IMR-90 (cell line): ENCODE data around the gene KLHL36. TPM values are rescaled to one million over a fixed set of nuclear protein-coding genes. Genes with fewer than 3 reads are reported as not detected.

ENCODE experiments used
- ATAC-seq: fragments of 200-7000 bp; cut with Tn5 transposase; 2 replicates; pipeline ENCODE4 v1.9.1; 2020; ENCODE audit warnings: low read depth, mild to moderate bottlenecking, moderate library complexity
- BruUV-seq: library from RNA; stranded (reverse); fragments of 400-500 nt; replicated peaks from 2 replicates; lab custom pipeline; 2021; lab: Mats Ljungman, UMichigan
- CTCF ChIA-PET: fragments of 300-600 bp; formaldehyde crosslinking; extraction: SDS; loops from one replicate; lab custom pipeline; 2021; ENCODE audit warnings: antibody characterized with exemption; lab: Yijun Ruan, JAX
- POLR2A ChIA-PET: fragments of 300-600 bp; sonication (Branson Sonifier 250); formaldehyde crosslinking; loops from one replicate; lab custom pipeline; 2022; ENCODE audit warnings: antibody characterized with exemption; ENCODE audit not compliant: unreplicated experiment; lab: Charles Lee
- DNase-seq: peaks from one replicate; pipeline ENCODE4 v3.0.0; 2013
- H2AFZ ChIP-seq: replicated peaks from 2 replicates; pipeline ENCODE3; 2013; ENCODE audit warnings: low read length, mild to moderate bottlenecking; ENCODE audit not compliant: poor library complexity
- H2AK5ac ChIP-seq: 2 replicates; pipeline ENCODE4 v1.6.1; 2013; ENCODE audit warnings: low read depth, low read length, inconsistent platforms
- H2AK9ac ChIP-seq: replicated peaks from 2 replicates; pipeline ENCODE3; 2013; ENCODE audit warnings: mild to moderate bottlenecking, low read depth, low read length, moderate library complexity; ENCODE audit not compliant: poor library complexity
- H2BK120ac ChIP-seq: 2 replicates; pipeline ENCODE4 v1.6.1; 2013; ENCODE audit warnings: low read depth, low read length, inconsistent platforms
- H2BK15ac ChIP-seq: 3 replicates; pipeline ENCODE4 v1.6.1; 2013; ENCODE audit warnings: low read depth, low read length, inconsistent platforms
- H2BK20ac ChIP-seq: 2 replicates; pipeline ENCODE4 v1.6.1; 2013; ENCODE audit warnings: low read depth, mild to moderate bottlenecking, inconsistent platforms, low read length, moderate library complexity
- H2BK5ac ChIP-seq: 2 replicates; pipeline ENCODE4 v1.6.1; 2013; ENCODE audit warnings: mild to moderate bottlenecking, low read depth, low read length, inconsistent platforms; ENCODE audit not compliant: poor library complexity, severe bottlenecking
- H3K14ac ChIP-seq: replicated peaks from 2 replicates; pipeline ENCODE4 v1.6.1; 2013; ENCODE audit warnings: low read depth, low read length, inconsistent platforms
- H3K18ac ChIP-seq: 2 replicates; pipeline ENCODE4 v1.6.1; 2013; ENCODE audit warnings: low read depth, low read length, control low read depth
- H3K23ac ChIP-seq: 2 replicates; pipeline ENCODE4 v1.6.1; 2013; ENCODE audit warnings: low read depth, low read length, inconsistent platforms
- H3K27ac ChIP-seq: 2 replicates; pipeline ENCODE4 v1.5.1; 2013; ENCODE audit warnings: mild to moderate bottlenecking, control low read depth, low read length; ENCODE audit not compliant: insufficient read depth
- H3K27me3 ChIP-seq: 2 replicates; pipeline ENCODE4 v1.6.1; 2013; ENCODE audit warnings: low read length; ENCODE audit not compliant: control insufficient read depth, insufficient read depth
- H3K36me3 ChIP-seq: 2 replicates; pipeline ENCODE4 v1.6.1; 2013; ENCODE audit warnings: low read length, mixed read lengths; ENCODE audit not compliant: control insufficient read depth, insufficient read depth
- H3K4ac ChIP-seq: 2 replicates; pipeline ENCODE4 v1.6.1; 2013; ENCODE audit warnings: low read depth, low read length, inconsistent platforms
- H3K4me1 ChIP-seq: 2 replicates; pipeline ENCODE4 v1.6.1; 2013; ENCODE audit warnings: low read length, mixed read lengths; ENCODE audit not compliant: control insufficient read depth, insufficient read depth
- H3K4me2 ChIP-seq: 2 replicates; pipeline ENCODE4 v1.6.1; 2013; ENCODE audit warnings: low read depth, mild to moderate bottlenecking, control low read depth, low read length, moderate library complexity
- H3K4me3 ChIP-seq: 2 replicates; pipeline ENCODE4 v1.5.1; 2013; ENCODE audit warnings: low read depth, mild to moderate bottlenecking, control low read depth, low read length, moderate library complexity; ENCODE audit not compliant: insufficient read depth
- H3K56ac ChIP-seq: 2 replicates; pipeline ENCODE4 v1.6.1; 2013; ENCODE audit warnings: low read length, inconsistent platforms; ENCODE audit not compliant: insufficient read depth; ENCODE audit errors: extremely low read depth
- H3K79me1 ChIP-seq, 2 experiments: 2 replicates each; pipeline ENCODE4 v1.6.1; 2013; ENCODE audit warnings: low read length in 2 of 2, inconsistent platforms in 1 of 2, low read depth in 1 of 2
- H3K9ac ChIP-seq: 2 replicates; pipeline ENCODE4 v1.6.1; 2013; ENCODE audit warnings: low read depth, low read length, control low read depth
- H3K9me1 ChIP-seq: 2 replicates; pipeline ENCODE4 v1.6.1; 2013; ENCODE audit warnings: low read length, inconsistent platforms; ENCODE audit not compliant: insufficient read depth
- H3K9me3 ChIP-seq: 2 replicates; pipeline ENCODE4 v1.6.1; 2013; ENCODE audit warnings: low read length; ENCODE audit not compliant: control insufficient read depth, insufficient read depth
- H4K20me1 ChIP-seq: 2 replicates; pipeline ENCODE4 v1.6.1; 2013; ENCODE audit warnings: low read length, inconsistent platforms; ENCODE audit not compliant: insufficient read depth
- H4K5ac ChIP-seq: 2 replicates; pipeline ENCODE4 v1.6.1; 2013; ENCODE audit warnings: mild to moderate bottlenecking, low read depth, low read length, control low read depth
- H4K8ac ChIP-seq, 2 experiments: 2 replicates each; pipeline ENCODE4 v1.6.1; 2013; ENCODE audit warnings: low read depth in 2 of 2, low read length in 2 of 2, control low read depth in 1 of 2, inconsistent platforms in 1 of 2
- H4K91ac ChIP-seq: 2 replicates; pipeline ENCODE4 v1.6.1; 2013; ENCODE audit warnings: low read depth, low read length, inconsistent platforms; ENCODE audit not compliant: insufficient read depth
- CEBPB ChIP-seq: IDR thresholded peaks from 2 replicates; pipeline ENCODE4 v1.6.1; 2012; ENCODE audit warnings: low read depth, low read length, improper control_type of control experiment
- CHD1 ChIP-seq: IDR thresholded peaks from 2 replicates; pipeline ENCODE4 v1.6.1; 2012; ENCODE audit warnings: low read depth, low read length, improper control_type of control experiment
- POLR2A ChIP-seq: IDR thresholded peaks from 2 replicates; pipeline ENCODE4 v1.6.1; 2012; ENCODE audit warnings: mild to moderate bottlenecking, low read depth, low read length
- RCOR1 ChIP-seq: IDR thresholded peaks from 2 replicates; pipeline ENCODE4 v1.6.1; 2012; ENCODE audit warnings: mild to moderate bottlenecking, low read length, improper control_type of control experiment; ENCODE audit not compliant: insufficient replicate concordance
- WGBS, 2 experiments: methylation state at CpG; one replicate each; pipeline versions ENCODE4 v1.1.5 to v1.1.7; 2013; ENCODE audit warnings: missing lambda C conversion rate in 2 of 2; ENCODE audit not compliant: insufficient read length in 1 of 2; ENCODE audit errors: extremely low coverage in 2 of 2; 5-methylcytosine and 5-hydroxymethylcytosine counted together
- dilution Hi-C: fragments of 300-500 bp; cut with HindIII; formaldehyde crosslinking; loops from one replicate; pipeline ENCODE4 v1.14.3; 2018; ENCODE audit warnings: low sequenced_read_pairs; ENCODE audit not compliant: unreplicated experiment
- in situ Hi-C: fragments of 300-500 bp; cut with MboI; formaldehyde crosslinking; loops from 3 replicates; pipeline ENCODE4 v1.14.3; 2019; ENCODE audit warnings: low sequenced_read_pairs, inconsistent platforms, mixed read lengths
- intact Hi-C: fragments of 100-400 bp; cut with micrococcal nuclease; formaldehyde crosslinking; loops from 2 replicates; pipeline ENCODE4 v1.10.0; 2022
- polyA plus RNA-seq, 3 experiments: library from polyadenylated mRNA; depleted of rRNA; stranded (reverse); fragments of >200 nt; gene quantifications; 2 replicates each; pipeline ENCODE4 v1.2.3, GENCODE V29; 2012; ENCODE audit warnings: low replicate concordance in 1 of 3
- total RNA-seq: library from RNA; depleted of rRNA; stranded (reverse); fragments of >200 nt; gene quantifications from 2 replicates; pipeline ENCODE4 v1.2.3, GENCODE V29; 2012
- TF ChIP-seq, protein P1 (sequence below): fragments of 150-350 bp; IDR thresholded peaks from 2 replicates; pipeline ENCODE4 v1.6.1; 2017; ENCODE audit warnings: mild to moderate bottlenecking, antibody characterized with exemption, low read length, low read depth

The KLHL36 gene
- total and polyA plus RNA-seq, 2 of the 4 experiments (the other 2 are of a cell fraction): 45.9 to 46.3 TPM

DNA sequence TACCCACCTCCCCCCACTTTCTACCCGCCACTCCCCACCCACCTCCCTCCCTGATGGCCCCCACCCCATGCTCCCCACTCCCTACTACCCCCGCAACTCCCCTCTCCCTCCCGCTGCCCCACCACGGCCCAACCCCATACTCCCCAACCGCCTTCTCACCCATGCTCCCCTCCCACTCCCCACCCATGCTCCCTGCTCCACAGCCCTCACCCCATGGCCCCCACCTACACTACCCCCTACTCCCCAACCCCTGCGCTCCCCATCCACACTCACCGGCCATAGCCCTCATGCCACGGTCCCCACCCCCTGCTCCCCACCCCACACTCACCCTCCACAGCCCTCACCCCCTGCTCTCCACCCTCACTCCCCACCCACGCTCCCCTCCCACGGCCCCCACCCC, 44.4 kb upstream of the KLHL36 start (continued):
- TF ChIP-seq, protein P1, sequence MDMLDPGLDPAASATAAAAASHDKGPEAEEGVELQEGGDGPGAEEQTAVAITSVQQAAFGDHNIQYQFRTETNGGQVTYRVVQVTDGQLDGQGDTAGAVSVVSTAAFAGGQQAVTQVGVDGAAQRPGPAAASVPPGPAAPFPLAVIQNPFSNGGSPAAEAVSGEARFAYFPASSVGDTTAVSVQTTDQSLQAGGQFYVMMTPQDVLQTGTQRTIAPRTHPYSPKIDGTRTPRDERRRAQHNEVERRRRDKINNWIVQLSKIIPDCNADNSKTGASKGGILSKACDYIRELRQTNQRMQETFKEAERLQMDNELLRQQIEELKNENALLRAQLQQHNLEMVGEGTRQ: no peak
- TF ChIP-seq POLR2A: no peak
- TF ChIP-seq CHD1: no peak

GRCh38 chr16:84604477-84605013, 43.8 kb upstream of the KLHL36 start:
- Histone ChIP-seq H3K79me1 (peaks cover 8 to 82% of the 10 kb centered on the region in 2 experiments; a peak in 3 of 4 replicates), H4K20me1 (peaks cover 98% of the 10 kb centered on the region), H4K5ac (no peak overlapping the region), H3K4ac (no peak overlapping the region), H3K9me3 (peaks cover 4% of the 10 kb centered on the region; the same call in 1 of the 2 replicates), H3K14ac (peak overlapping the region; percentile 31; the same call in 1 of the 2 replicates), H3K4me3 (no peak overlapping the region), H3K56ac (no peak overlapping the region), H3K23ac (0 out of 2 replicates have a peak overlapping the region, but pooled peaks have one; percentile 35), H2BK15ac (no peak overlapping the region), H2BK5ac (peak overlapping the region; percentile 51), H3K9me1 (peaks cover 26% of the 10 kb centered on the region), H3K27me3 (no peaks in the 10 kb centered on the region), H3K4me2 (no peak overlapping the region), H2AFZ (no peak overlapping the region), H2AK5ac (peak overlapping the region; percentile 54; the same call in 1 of the 2 replicates), H2AK9ac (peak overlapping the region; percentile 45), H3K9ac (no peak overlapping the region), H3K18ac (no peak overlapping the region), H2BK120ac (no peak overlapping the region), H3K27ac (peak overlapping the region; percentile 39; the same call in 1 of the 2 replicates), H4K91ac (0 out of 2 replicates have a peak overlapping the region, but pooled peaks have one; percentile 2), H4K8ac (0 out of 4 replicates have a peak overlapping the region, but pooled peaks of 1 of the 2 experiments have one; percentile 43), H3K36me3 (peaks cover 24% of the 10 kb centered on the region), H3K4me1 (peaks cover 36% of the 10 kb centered on the region), H2BK20ac (no peak overlapping the region)
- WGBS, 2 experiments: 48% methylated on average over 2 of the region's 9 CpGs; no CpG with 5 or more reads in 1 of the 2 experiments
- POLR2A ChIA-PET: no interaction called here
- BruUV-seq: no TSS peak
- TF ChIP-seq RCOR1 (no peak), CEBPB (no peak)
- intact Hi-C loops: no loop called here
- in situ Hi-C loops: no loop called here
- CTCF ChIA-PET: no interaction called here
- dilution Hi-C loops: no loop called here
- ATAC-seq (no peak), DNase-seq (no peak)
